ENCODE results near the gene GARRE1. TPM values are rescaled to one million over a fixed set of nuclear protein-coding genes. Genes with fewer than 3 reads are reported as not detected.

GARRE1 gene
- total and polyA plus RNA-seq, 2 of the 4 experiments (the other 2 are of a cell fraction): 13.8 to 16.9 TPM

- WGBS, 2 experiments (ENCODE audit: extremely low coverage in 2 of 2, insufficient read length in 1 of 2): no CpG with 5 or more reads among the region's 1 CpG
- no peak overlapping the region for H3K4ac ChIP-seq (ENCODE audit: low read depth, low read length)
- H4K8ac ChIP-seq (ENCODE audit: low read depth in 2 of 2, low read length in 2 of 2): no peak overlapping the region
- ATAC-seq (ENCODE audit: low read depth) (no peak), DNase-seq (no peak)
- no peak overlapping the region for H2BK20ac ChIP-seq (ENCODE audit: low read depth, low read length)
- H2BK5ac ChIP-seq (ENCODE audit: low read depth, low read length, poor library complexity, severe bottlenecking): no peak overlapping the region
- no peak overlapping the region for H2AFZ ChIP-seq (replicated peaks; ENCODE audit: low read length, poor library complexity)
- H3K36me3 ChIP-seq (ENCODE audit: control insufficient read depth, insufficient read depth, low read length): peaks cover 26% of the 10 kb centered on the region
- ChIA-PET POLR2A (ENCODE audit: unreplicated experiment) (no interaction called here), CTCF (no interaction called here)
- peaks cover 13% of the 10 kb centered on the region; the same call in 1 of the 2 replicates for H4K20me1 ChIP-seq (ENCODE audit: insufficient read depth, low read length)
- H3K9ac ChIP-seq (ENCODE audit: low read depth, low read length): no peak overlapping the region
- no peak overlapping the region for H4K5ac ChIP-seq (ENCODE audit: low read depth, low read length)
- in situ Hi-C loops (cut with MboI; ENCODE audit: low sequenced_read_pairs) (no loop called here), intact Hi-C loops (cut with micrococcal nuclease) (no loop called here), dilution Hi-C loops (cut with HindIII; ENCODE audit: low sequenced_read_pairs, unreplicated experiment) (no loop called here)
- H3K4me1 ChIP-seq (ENCODE audit: control insufficient read depth, insufficient read depth, low read length): no peaks in the 10 kb centered on the region
- peaks cover 9% of the 10 kb centered on the region for H3K9me1 ChIP-seq (ENCODE audit: insufficient read depth, low read length)
- H2BK120ac ChIP-seq (ENCODE audit: low read depth, low read length): no peak overlapping the region
- no peak overlapping the region for H2AK5ac ChIP-seq (ENCODE audit: low read depth, low read length)
- no peak overlapping the region for H3K18ac ChIP-seq (ENCODE audit: low read depth, low read length)
- no peak overlapping the region for H3K56ac ChIP-seq (ENCODE audit: extremely low read depth, insufficient read depth, low read length)
- no TSS peak for BruUV-seq (replicated peaks)
- H3K27ac ChIP-seq (ENCODE audit: insufficient read depth, low read length): no peak overlapping the region
- H3K14ac ChIP-seq (replicated peaks; ENCODE audit: low read depth, low read length): no peak overlapping the region
- H3K27me3 ChIP-seq (ENCODE audit: control insufficient read depth, insufficient read depth, low read length): no peaks in the 10 kb centered on the region
- TF ChIP-seq RCOR1 (IDR thresholded peaks at IDR 0.05; ENCODE audit: insufficient replicate concordance, low read length): no peak
- no peak for TF ChIP-seq SMC3 (IDR thresholded peaks at IDR 0.05; ENCODE audit: low read depth, low read length)
- TF ChIP-seq, protein P1, sequence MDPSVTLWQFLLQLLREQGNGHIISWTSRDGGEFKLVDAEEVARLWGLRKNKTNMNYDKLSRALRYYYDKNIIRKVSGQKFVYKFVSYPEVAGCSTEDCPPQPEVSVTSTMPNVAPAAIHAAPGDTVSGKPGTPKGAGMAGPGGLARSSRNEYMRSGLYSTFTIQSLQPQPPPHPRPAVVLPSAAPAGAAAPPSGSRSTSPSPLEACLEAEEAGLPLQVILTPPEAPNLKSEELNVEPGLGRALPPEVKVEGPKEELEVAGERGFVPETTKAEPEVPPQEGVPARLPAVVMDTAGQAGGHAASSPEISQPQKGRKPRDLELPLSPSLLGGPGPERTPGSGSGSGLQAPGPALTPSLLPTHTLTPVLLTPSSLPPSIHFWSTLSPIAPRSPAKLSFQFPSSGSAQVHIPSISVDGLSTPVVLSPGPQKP (IDR thresholded peaks at IDR 0.05; ENCODE audit: borderline replicate concordance, low read depth, low read length): no peak
- no peak for TF ChIP-seq RFX5 (IDR thresholded peaks at IDR 0.05; ENCODE audit: low read depth, low read length)
- H3K79me1 ChIP-seq (ENCODE audit: low read depth in 1 of 2, low read length in 2 of 2): peaks cover 22 to 62% of the 10 kb centered on the region in 2 experiments
- H3K4me3 ChIP-seq (ENCODE audit: insufficient read depth, low read depth, low read length): no peak overlapping the region
- H3K4me2 ChIP-seq (ENCODE audit: low read depth, low read length): no peak overlapping the region
- no peak overlapping the region for H3K23ac ChIP-seq (ENCODE audit: low read depth, low read length)
- H2AK9ac ChIP-seq (replicated peaks; ENCODE audit: low read depth, low read length, poor library complexity): no peak overlapping the region
- no peaks in the 10 kb centered on the region for H3K9me3 ChIP-seq (ENCODE audit: control insufficient read depth, insufficient read depth, low read length)
- H4K91ac ChIP-seq (ENCODE audit: insufficient read depth, low read depth, low read length): no peak overlapping the region
- H2BK15ac ChIP-seq (ENCODE audit: low read depth, low read length): no peak overlapping the region
Measured at GRCh38 chr19:34208291-34208884, 46.0 kb upstream of the GARRE1 start.

Data from IMR-90 (cell line).